ENCODE results near the gene RANBP2. TPM values are rescaled to one million over a fixed set of nuclear protein-coding genes. Genes with fewer than 3 reads are reported as not detected.

RANBP2 gene
- total RNA-seq, result 39.6 and 45.6 TPM in 2 replicates

DNA sequence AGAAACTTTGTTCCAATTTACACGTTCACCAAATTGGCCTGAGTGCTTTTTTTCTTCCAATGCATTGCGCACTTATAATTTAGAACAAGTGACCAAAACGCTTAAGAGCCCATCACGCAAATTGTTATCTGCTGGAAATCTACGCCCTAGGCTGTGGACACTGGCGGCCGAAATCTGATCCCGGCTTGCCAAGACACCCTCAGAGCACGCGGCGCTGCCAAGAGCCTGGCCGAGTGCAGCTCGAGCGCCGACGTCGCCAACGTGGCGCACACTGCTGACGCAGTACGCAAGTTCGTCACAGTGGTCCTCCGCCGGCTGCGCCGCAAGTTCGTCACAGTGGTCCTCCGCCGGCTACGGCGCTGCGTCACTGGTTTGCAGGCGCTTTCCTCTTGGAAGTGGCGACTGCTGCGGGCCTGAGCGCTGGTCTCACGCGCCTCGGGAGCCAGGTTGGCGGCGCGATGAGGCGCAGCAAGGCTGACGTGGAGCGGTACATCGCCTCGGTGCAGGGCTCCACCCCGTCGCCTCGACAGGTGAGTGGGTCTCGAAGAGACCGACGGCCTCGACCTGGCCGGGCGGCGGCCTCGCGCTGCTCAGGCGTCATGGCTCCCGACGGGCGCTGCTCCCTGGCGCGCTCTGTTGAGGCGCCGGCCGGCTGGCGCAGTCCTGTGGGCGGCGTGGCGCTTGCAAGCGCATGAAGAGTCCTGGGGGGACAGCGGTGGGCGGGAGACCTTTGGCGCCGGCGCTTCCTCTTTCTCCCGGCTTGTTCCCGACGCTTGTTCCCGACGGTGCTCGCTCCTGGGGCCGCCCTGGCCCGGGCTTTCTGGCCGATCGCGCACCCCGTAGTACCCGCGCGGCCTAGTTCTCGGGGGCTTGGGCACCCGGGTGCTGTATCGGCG lies at the start of gene RANBP2:
RANBP2 (plus strand) TSS at position 334 of the 896 bp plus-strand sequence; CDS start at position 459, 125 bp downstream.

DNA sequence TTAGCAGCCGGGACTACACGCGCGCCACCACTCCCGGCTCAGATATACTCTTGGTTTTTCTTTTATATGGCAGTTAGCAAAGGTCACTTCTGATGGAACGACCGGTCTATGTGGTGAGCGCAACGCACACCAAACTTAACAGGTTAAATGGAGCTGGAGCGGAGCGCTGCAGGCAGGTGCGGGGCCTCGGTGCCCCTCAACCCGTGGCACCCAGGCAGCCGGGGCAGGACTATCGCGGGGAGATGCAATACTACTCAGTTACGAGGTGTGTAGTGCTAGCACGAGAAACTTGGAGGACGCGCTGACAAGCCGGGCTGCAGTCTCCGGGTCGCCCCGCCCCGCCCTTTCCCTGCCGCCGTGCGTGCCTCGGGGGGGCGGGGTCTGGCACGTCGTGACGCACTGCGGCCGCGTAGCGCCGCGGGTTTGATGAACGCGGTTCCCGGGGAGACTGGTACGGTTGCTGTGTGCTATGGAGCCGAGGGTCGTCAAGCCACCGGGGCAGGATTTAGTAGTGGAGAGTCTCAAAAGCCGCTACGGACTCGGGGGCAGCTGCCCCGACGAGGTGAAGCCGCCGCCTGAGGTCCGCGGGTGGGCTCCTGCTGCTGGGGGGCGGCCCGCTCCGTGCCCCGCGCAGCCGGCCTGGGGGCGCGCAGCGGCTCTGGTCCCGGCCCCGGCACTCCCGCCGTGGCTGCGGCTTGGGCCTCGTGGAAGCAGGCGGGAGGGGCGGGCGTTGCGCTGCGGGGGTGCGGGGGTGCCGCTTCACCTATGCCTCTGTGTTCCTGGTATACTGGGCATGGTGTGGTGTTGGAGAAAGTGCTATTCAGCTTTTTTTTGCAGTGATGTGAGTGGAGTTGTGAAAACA lies 67.3 kb downstream of the RANBP2 start, which contains the start of gene CCDC138:
CCDC138 (plus strand) TSS at position 418 of the 862 bp plus-strand sequence; CDS start at position 470, 52 bp downstream.

Other genes with a start within 250 kb of the RANBP2 start
- 85.3 and 89.7 TPM in 2 replicates for gene LIMS1, start 185.0 kb upstream of the RANBP2 start, total RNA-seq
- gene CCDC138, start 67.3 kb downstream of the RANBP2 start, total RNA-seq, result 5.9 and 6.0 TPM in 2 replicates

All from mammary microvascular endothelial cell (primary cell).